ENCODE data around the gene AURKAIP1. TPM values are rescaled to one million over a fixed set of nuclear protein-coding genes. Genes with fewer than 3 reads are reported as not detected.

The AURKAIP1 gene
- total and polyA plus RNA-seq, 9 of the 15 experiments (the other 6 are each of a cell fraction or from before 2014, with no cell fraction given), result 7.8 to 478 (median 92.0) TPM

DNA sequence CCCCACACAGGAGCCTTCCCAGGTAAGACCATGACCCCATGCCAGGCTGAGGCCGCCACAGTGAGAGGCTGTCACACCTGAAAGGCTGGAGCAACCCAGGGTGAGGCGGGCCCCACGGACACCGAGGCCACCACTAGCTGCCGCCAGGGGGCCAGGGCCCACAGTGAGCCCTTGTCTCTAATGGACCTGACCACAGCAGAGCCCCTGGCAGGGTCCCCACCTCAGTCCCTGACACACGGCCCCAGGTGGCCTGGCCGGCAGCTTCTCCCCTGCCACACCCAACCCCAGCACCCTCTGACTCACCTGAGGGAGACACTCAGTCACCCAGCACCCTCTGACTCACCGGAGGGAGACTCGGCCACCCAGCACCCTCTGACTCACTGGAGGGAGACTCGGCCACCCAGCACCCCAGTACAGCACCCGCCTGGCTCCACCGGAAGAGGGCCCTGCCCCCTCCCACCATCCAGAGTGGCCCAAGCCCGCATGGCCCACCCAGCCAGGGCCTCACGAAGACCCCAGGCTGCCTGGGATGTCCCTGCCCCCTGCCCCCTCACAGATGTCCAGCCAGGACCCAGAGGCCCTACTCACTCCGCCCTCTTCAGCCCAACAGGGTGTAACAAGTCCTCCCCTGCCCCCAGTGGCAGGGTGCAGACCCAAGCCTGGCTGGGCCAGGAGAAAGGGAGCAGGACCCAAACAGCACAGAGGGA is 30.2 kb downstream of the AURKAIP1 start (continued):
- TF ChIP-seq, protein P1, sequence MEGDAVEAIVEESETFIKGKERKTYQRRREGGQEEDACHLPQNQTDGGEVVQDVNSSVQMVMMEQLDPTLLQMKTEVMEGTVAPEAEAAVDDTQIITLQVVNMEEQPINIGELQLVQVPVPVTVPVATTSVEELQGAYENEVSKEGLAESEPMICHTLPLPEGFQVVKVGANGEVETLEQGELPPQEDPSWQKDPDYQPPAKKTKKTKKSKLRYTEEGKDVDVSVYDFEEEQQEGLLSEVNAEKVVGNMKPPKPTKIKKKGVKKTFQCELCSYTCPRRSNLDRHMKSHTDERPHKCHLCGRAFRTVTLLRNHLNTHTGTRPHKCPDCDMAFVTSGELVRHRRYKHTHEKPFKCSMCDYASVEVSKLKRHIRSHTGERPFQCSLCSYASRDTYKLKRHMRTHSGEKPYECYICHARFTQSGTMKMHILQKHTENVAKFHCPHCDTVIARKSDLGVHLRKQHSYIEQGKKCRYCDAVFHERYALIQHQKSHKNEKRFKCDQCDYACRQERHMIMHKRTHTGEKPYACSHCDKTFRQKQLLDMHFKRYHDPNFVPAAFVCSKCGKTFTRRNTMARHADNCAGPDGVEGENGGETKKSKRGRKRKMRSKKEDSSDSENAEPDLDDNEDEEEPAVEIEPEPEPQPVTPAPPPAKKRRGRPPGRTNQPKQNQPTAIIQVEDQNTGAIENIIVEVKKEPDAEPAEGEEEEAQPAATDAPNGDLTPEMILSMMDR (IDR thresholded peaks at IDR 0.05 in 2 of 3, conservative IDR thresholded peaks at IDR 0.05 in 1 of 3; ENCODE audit: insufficient read depth in 2 of 3, low read depth in 1 of 3, low read length in 3 of 3), result peak; percentile 56 to 63 (median 58); a peak in 5 of 6 replicates
- peak; percentile 20 for TF ChIP-seq TBP (optimal IDR thresholded peaks at IDR 0.05; ENCODE audit: low read depth, low read length)
- peak in 1 of 2 experiments; percentile 41; a peak in 1 of 4 replicates for TF ChIP-seq KDM1A (IDR thresholded peaks at IDR 0.05)
- peak; percentile 86; the same call in 1 of the 2 replicates for TF ChIP-seq TSC22D4 (tag; IDR thresholded peaks at IDR 0.05)
- peak; percentile 55 for TF ChIP-seq ARID1B (IDR thresholded peaks at IDR 0.05)
- TF ChIP-seq, protein P2, sequence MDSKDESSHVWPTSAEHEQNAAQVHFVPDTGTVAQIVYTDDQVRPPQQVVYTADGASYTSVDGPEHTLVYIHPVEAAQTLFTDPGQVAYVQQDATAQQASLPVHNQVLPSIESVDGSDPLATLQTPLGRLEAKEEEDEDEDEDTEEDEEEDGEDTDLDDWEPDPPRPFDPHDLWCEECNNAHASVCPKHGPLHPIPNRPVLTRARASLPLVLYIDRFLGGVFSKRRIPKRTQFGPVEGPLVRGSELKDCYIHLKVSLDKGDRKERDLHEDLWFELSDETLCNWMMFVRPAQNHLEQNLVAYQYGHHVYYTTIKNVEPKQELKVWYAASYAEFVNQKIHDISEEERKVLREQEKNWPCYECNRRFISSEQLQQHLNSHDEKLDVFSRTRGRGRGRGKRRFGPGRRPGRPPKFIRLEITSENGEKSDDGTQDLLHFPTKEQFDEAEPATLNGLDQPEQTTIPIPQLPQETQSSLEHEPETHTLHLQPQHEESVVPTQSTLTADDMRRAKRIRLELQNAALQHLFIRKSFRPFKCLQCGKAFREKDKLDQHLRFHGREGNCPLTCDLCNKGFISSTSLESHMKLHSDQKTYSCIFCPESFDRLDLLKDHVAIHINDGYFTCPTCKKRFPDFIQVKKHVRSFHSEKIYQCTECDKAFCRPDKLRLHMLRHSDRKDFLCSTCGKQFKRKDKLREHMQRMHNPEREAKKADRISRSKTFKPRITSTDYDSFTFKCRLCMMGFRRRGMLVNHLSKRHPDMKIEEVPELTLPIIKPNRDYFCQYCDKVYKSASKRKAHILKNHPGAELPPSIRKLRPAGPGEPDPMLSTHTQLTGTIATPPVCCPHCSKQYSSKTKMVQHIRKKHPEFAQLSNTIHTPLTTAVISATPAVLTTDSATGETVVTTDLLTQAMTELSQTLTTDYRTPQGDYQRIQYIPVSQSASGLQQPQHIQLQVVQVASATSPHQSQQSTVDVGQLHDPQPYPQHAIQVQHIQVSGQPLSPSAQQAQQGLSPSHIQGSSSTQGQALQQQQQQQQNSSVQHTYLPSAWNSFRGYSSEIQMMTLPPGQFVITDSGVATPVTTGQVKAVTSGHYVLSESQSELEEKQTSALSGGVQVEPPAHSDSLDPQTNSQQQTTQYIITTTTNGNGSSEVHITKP (IDR thresholded peaks at IDR 0.05; ENCODE audit: partially characterized antibody), result peak; percentile 22
- TF ChIP-seq JUN (IDR thresholded peaks at IDR 0.05; ENCODE audit: borderline replicate concordance, low read depth, low read length), result peak; percentile 91
- TF ChIP-seq JUN (CRISPR knock-in tag; IDR thresholded peaks at IDR 0.05; ENCODE audit: borderline replicate concordance), result peak; percentile 93; the same call in 1 of the 2 replicates
- TF ChIP-seq ZEB2 (IDR thresholded peaks at IDR 0.05), result peak; percentile 28; the same call in 1 of the 2 replicates
- no peak for TF ChIP-seq RBM39 (optimal IDR thresholded peaks at IDR 0.05; ENCODE audit: low read depth, low read length)
- TF ChIP-seq, protein P3, sequence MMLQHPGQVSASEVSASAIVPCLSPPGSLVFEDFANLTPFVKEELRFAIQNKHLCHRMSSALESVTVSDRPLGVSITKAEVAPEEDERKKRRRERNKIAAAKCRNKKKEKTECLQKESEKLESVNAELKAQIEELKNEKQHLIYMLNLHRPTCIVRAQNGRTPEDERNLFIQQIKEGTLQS (IDR thresholded peaks at IDR 0.05), result peak; percentile 94
- TF ChIP-seq, protein P3 (CRISPR knock-in tag; conservative IDR thresholded peaks at IDR 0.05), result no peak

All from K562 (cell line).